B cell (primary cell): ENCODE results near the gene DNTTIP2. TPM values are rescaled to one million over a fixed set of nuclear protein-coding genes. Genes with fewer than 3 reads are reported as not detected.
A peak's percentile ranks its signal among the peaks of the same experiment; 100 is the strongest.

ENCODE experiments used
- ATAC-seq: fragments of 200-7000 bp; cut with Tn5 transposase; one replicate; pipeline ENCODE4 v1.10.0; 2021; ENCODE audit warnings: low read depth, mild to moderate bottlenecking, moderate number of reproducible peaks, moderate library complexity
- CTCF ChIA-PET: fragments of 350-600 bp; sonication (Branson Sonifier 250); formaldehyde crosslinking; loops from one replicate; lab custom pipeline; 2021; ENCODE audit warnings: antibody characterized with exemption, inconsistent platforms; lab: Charles Lee
- POLR2A ChIA-PET: fragments of 350-600 bp; sonication (Branson Sonifier 250); formaldehyde crosslinking; loops from one replicate; lab custom pipeline; 2021; ENCODE audit warnings: antibody characterized with exemption; lab: Charles Lee
- DNase-seq: peaks from one replicate; pipeline ENCODE4 v3.0.0; 2013
- H2AFZ ChIP-seq: 2 replicates; pipeline ENCODE4 v1.6.1; 2012; ENCODE audit warnings: mild to moderate bottlenecking, low read depth, low read length; ENCODE audit not compliant: insufficient read depth, poor library complexity, severe bottlenecking
- H3K27ac ChIP-seq, 2 donors: 1 replicate in 1 of 2; 2 replicates in 1 of 2; pipeline ENCODE4 v1.5.1; 2012 to 2013; ENCODE audit warnings: low read length in 2 of 2, mild to moderate bottlenecking in 2 of 2, moderate library complexity in 1 of 2
- H3K27me3 ChIP-seq, 4 experiments: fragments of 200-600 bp in 1 of 4; sonication (generic) in 1 of 4; replicated peaks in 1 of 4; 1 replicate in 2 of 4; 2 replicates in 2 of 4; pipeline versions ENCODE4 v1.6.1 to v1.7.0; 2013 to 2016; ENCODE audit warnings: low read length in 3 of 4, mild to moderate bottlenecking in 2 of 4, mixed read lengths in 1 of 4, moderate library complexity in 1 of 4; ENCODE audit not compliant: insufficient read depth in 4 of 4, control insufficient read depth in 3 of 4; ENCODE audit errors: control extremely low read depth in 1 of 4
- H3K36me3 ChIP-seq, 2 experiments: replicated peaks in 1 of 2; 1 replicate in 1 of 2; 2 replicates in 1 of 2; pipeline versions ENCODE4 v1.6.1 to v1.7.1; 2013; ENCODE audit warnings: low read length in 1 of 2; ENCODE audit not compliant: insufficient read depth in 2 of 2, control insufficient read depth in 1 of 2; ENCODE audit errors: control extremely low read depth in 1 of 2, extremely low read depth in 1 of 2
- H3K4me1 ChIP-seq, 2 donors: fragments of 200-600 bp in 1 of 2; sonication (generic) in 1 of 2; 1 replicate in 1 of 2; 2 replicates in 1 of 2; pipeline versions ENCODE4 v1.5.1 to v1.6.1; 2013 to 2017; ENCODE audit warnings: low read length in 2 of 2; ENCODE audit not compliant: control insufficient read depth in 2 of 2, insufficient read depth in 2 of 2
- H3K4me2 ChIP-seq: replicated peaks from 2 replicates; pipeline ENCODE3; 2012; ENCODE audit warnings: mild to moderate bottlenecking, low read depth, low read length; ENCODE audit not compliant: poor library complexity, severe bottlenecking
- H3K4me3 ChIP-seq, 5 experiments: fragments of 200-600 bp in 1 of 5; sonication (generic) in 1 of 5; 1 replicate in 3 of 5; 2 replicates in 2 of 5; pipeline versions ENCODE4 v1.5.1 to v1.7.0; 2011 to 2016; ENCODE audit warnings: low read length in 4 of 5, mild to moderate bottlenecking in 4 of 5, low read depth in 2 of 5, control low read depth in 1 of 5, moderate library complexity in 1 of 5; ENCODE audit not compliant: insufficient read depth in 1 of 5; ENCODE audit errors: control extremely low read depth in 1 of 5, extremely low read depth in 1 of 5
- H3K79me2 ChIP-seq: fragments of 200-600 bp; sonication (generic); one replicate; pipeline ENCODE4 v1.6.0; 2016; ENCODE audit warnings: low read length; ENCODE audit not compliant: control insufficient read depth, insufficient read depth
- H3K9ac ChIP-seq: fragments of 200-600 bp; sonication (generic); 2 replicates; pipeline ENCODE4 v1.6.1; 2017; ENCODE audit warnings: mild to moderate bottlenecking, low read length, moderate library complexity
- H3K9me3 ChIP-seq, 3 donors: one replicate each; pipeline versions ENCODE4 v1.6.1 to v1.7.1; 2013; ENCODE audit warnings: low read length in 2 of 3; ENCODE audit not compliant: control insufficient read depth in 2 of 3, insufficient read depth in 1 of 3; ENCODE audit errors: control extremely low read depth in 1 of 3
- H4K20me1 ChIP-seq: 2 replicates; pipeline ENCODE4 v1.6.0; 2012; ENCODE audit warnings: mild to moderate bottlenecking, low read length; ENCODE audit not compliant: insufficient read depth, control insufficient read depth, poor library complexity, severe bottlenecking
- H3K27ac Mint-ChIP-seq: one replicate; pipeline ENCODE4 v1.8.0; 2021; ENCODE audit warnings: mixed read lengths
- H3K27me3 Mint-ChIP-seq: one replicate; pipeline ENCODE4 v1.8.0; 2021; ENCODE audit warnings: mixed read lengths
- H3K4me1 Mint-ChIP-seq: one replicate; pipeline ENCODE4 v1.8.0; 2021; ENCODE audit warnings: mixed read lengths
- H3K4me3 Mint-ChIP-seq: one replicate; pipeline ENCODE4 v1.8.0; 2021; ENCODE audit warnings: mixed read lengths
- H3K9me3 Mint-ChIP-seq: one replicate; pipeline ENCODE4 v1.8.0; 2022; ENCODE audit warnings: mixed read lengths; ENCODE audit not compliant: insufficient read depth
- EZH2 ChIP-seq: IDR thresholded peaks from 2 replicates; pipeline ENCODE4 v1.6.1; 2012; ENCODE audit warnings: borderline replicate concordance, low read depth, mild to moderate bottlenecking, moderate library complexity, low read length; ENCODE audit not compliant: insufficient read depth, poor library complexity, severe bottlenecking
- WGBS: methylation state at CpG from one replicate; pipeline ENCODE4 v1.1.5; 2013; ENCODE audit warnings: missing lambda C conversion rate; ENCODE audit not compliant: insufficient coverage; 5-methylcytosine and 5-hydroxymethylcytosine counted together
- intact Hi-C: fragments of 100-400 bp; cut with micrococcal nuclease; formaldehyde crosslinking; loops from one replicate; pipeline ENCODE4 v1.10.0; 2022
- polyA plus RNA-seq: library from polyadenylated mRNA; depleted of rRNA; stranded (reverse); fragments of >200 nt; gene quantifications from 2 replicates; pipeline ENCODE4 v1.2.3, GENCODE V29; 2012
- total RNA-seq, 2 donors: library from RNA; stranded (reverse); fragments of 120-200 nt in 1 of 2; gene quantifications; 1 replicate in 1 of 2; 2 replicates in 1 of 2; pipeline versions ENCODE4 v1.2.3 to v1.2.4, GENCODE V29; 2013 to 2022
- TF ChIP-seq, protein P1 (sequence below): fragments of 200-600 bp; IDR thresholded peaks from one replicate; pipeline ENCODE4 v1.8.0; 2022; ENCODE audit warnings: antibody characterized with exemption, mild to moderate bottlenecking

Gene DNTTIP2
- total and polyA plus RNA-seq, 2 donors (not counting 1 experiment from before 2014, with no cell fraction given): 13.6 to 62.1 TPM

GRCh38 chr1:93880731-93881130 lies 1.7 kb upstream of the DNTTIP2 start:
- peaks cover 43% of the 10 kb centered on the region for H3K79me2 ChIP-seq
- TF ChIP-seq, protein P1, sequence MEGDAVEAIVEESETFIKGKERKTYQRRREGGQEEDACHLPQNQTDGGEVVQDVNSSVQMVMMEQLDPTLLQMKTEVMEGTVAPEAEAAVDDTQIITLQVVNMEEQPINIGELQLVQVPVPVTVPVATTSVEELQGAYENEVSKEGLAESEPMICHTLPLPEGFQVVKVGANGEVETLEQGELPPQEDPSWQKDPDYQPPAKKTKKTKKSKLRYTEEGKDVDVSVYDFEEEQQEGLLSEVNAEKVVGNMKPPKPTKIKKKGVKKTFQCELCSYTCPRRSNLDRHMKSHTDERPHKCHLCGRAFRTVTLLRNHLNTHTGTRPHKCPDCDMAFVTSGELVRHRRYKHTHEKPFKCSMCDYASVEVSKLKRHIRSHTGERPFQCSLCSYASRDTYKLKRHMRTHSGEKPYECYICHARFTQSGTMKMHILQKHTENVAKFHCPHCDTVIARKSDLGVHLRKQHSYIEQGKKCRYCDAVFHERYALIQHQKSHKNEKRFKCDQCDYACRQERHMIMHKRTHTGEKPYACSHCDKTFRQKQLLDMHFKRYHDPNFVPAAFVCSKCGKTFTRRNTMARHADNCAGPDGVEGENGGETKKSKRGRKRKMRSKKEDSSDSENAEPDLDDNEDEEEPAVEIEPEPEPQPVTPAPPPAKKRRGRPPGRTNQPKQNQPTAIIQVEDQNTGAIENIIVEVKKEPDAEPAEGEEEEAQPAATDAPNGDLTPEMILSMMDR: no peak
- TF ChIP-seq EZH2: no peak
- no peaks in the 10 kb centered on the region for H3K9me3 ChIP-seq
- no peak overlapping the region for H2AFZ ChIP-seq
- H3K4me3 Mint-ChIP-seq: peak overlapping the region; percentile 24
- H3K36me3 ChIP-seq: peaks cover 6 to 17% of the 10 kb centered on the region in 2 experiments
- no peak overlapping the region for H3K27ac ChIP-seq
- H3K4me2 ChIP-seq: no peak overlapping the region
- no peaks in the 10 kb centered on the region for H3K9me3 Mint-ChIP-seq
- no peaks in the 10 kb centered on the region for H3K27me3 Mint-ChIP-seq
- no peaks in the 10 kb centered on the region for H3K27me3 ChIP-seq
- POLR2A ChIA-PET: no interaction called here
- H4K20me1 ChIP-seq: peaks cover 9% of the 10 kb centered on the region
- peaks cover 26 to 30% of the 10 kb centered on the region in 2 donors for H3K4me1 ChIP-seq
- CTCF ChIA-PET: no interaction called here
- 100% methylated on average over 1 of the region's 2 CpGs for WGBS
- H3K27ac Mint-ChIP-seq: peak overlapping the region; percentile 2
- ATAC-seq (no peak), DNase-seq (no peak)
- intact Hi-C loops: no loop called here
- H3K9ac ChIP-seq: no peak overlapping the region
- H3K4me1 Mint-ChIP-seq: peaks cover 37% of the 10 kb centered on the region
- H3K4me3 ChIP-seq: no peak overlapping the region

DNA sequence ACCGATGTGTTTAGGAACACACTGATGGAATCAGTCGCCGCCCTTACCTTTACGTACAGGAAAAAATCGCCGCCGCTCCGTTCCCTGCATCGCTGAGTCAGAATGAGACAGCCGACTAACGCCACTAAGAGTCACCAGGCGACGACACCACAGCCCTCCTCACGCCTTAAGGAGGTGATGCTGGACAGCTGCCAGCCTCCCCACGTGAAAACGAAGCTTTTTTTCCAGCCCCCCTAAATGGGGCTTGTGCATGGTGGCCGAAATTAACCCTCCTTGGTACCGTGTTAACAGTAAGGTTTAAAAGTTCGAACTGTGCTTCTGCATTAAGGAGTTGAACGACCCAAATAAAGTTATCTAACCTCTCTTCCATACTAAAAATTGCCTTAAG lies 511 bp downstream of the DNTTIP2 start:
- TF ChIP-seq, protein P1: no peak
- no peak for TF ChIP-seq EZH2
- Histone ChIP-seq H3K4me3 (peak overlapping the region; percentile 82 to 99 (median 96)), H4K20me1 (peaks cover 9% of the 10 kb centered on the region), H3K4me2 (peak overlapping the region; percentile 83), H3K4me1 (peaks cover 26 to 30% of the 10 kb centered on the region in 2 donors), H3K79me2 (peaks cover 52% of the 10 kb centered on the region), H2AFZ (peak overlapping the region; percentile 92), H3K27me3 (no peaks in the 10 kb centered on the region), H3K9me3 (no peaks in the 10 kb centered on the region), H3K9ac (peak overlapping the region; percentile 94), H3K36me3 (peaks cover 6 to 37% of the 10 kb centered on the region in 2 experiments), H3K27ac (peak overlapping the region; percentile 89 to 94)
- intact Hi-C loops: loop anchor here (10.0 kb wide), 2 partner anchors 444 to 694 kb away; partner anchors contain the start of genes CCDC18 and TMED5
- peaks cover 44% of the 10 kb centered on the region for H3K4me1 Mint-ChIP-seq
- POLR2A ChIA-PET: interaction anchor here (0.5 to 1.5 kb wide), 3 partner anchors 31 to 976 kb away, joined by 4 to 6 read pairs (median 5); partner anchors contain the start of gene GCLM
- H3K4me3 Mint-ChIP-seq: peak overlapping the region; percentile 98
- CTCF ChIA-PET: interaction anchor here (1.2 to 2.1 kb wide), 4 partner anchors 29 to 174 kb away, joined by 3 to 16 read pairs (median 5); partner anchors contain the start of gene GCLM
- H3K9me3 Mint-ChIP-seq: no peaks in the 10 kb centered on the region
- peak; percentile 67 for DNase-seq
- no peaks in the 10 kb centered on the region for H3K27me3 Mint-ChIP-seq
- WGBS: 2% methylated on average over 9 of the region's 20 CpGs
- peak overlapping the region; percentile 100 for H3K27ac Mint-ChIP-seq
- ATAC-seq: peak; percentile 19
